Head of caudate nucleus (tissue), 42 donors: ENCODE data around the gene ZDHHC18.

Experiments
- DNase-seq, 42 donors: peaks; one replicate each; pipeline versions ENCODE4 v3.0.0 to v3.0.0-alpha.2; 2020 to 2021; ENCODE audit warnings: mixed read lengths in 7 of 42
- intact Hi-C: fragments of 100-400 bp; cut with DNase I; formaldehyde crosslinking; loops from one replicate; pipeline ENCODE4 v1.15.0; 2022

ZDHHC18 gene

DNA sequence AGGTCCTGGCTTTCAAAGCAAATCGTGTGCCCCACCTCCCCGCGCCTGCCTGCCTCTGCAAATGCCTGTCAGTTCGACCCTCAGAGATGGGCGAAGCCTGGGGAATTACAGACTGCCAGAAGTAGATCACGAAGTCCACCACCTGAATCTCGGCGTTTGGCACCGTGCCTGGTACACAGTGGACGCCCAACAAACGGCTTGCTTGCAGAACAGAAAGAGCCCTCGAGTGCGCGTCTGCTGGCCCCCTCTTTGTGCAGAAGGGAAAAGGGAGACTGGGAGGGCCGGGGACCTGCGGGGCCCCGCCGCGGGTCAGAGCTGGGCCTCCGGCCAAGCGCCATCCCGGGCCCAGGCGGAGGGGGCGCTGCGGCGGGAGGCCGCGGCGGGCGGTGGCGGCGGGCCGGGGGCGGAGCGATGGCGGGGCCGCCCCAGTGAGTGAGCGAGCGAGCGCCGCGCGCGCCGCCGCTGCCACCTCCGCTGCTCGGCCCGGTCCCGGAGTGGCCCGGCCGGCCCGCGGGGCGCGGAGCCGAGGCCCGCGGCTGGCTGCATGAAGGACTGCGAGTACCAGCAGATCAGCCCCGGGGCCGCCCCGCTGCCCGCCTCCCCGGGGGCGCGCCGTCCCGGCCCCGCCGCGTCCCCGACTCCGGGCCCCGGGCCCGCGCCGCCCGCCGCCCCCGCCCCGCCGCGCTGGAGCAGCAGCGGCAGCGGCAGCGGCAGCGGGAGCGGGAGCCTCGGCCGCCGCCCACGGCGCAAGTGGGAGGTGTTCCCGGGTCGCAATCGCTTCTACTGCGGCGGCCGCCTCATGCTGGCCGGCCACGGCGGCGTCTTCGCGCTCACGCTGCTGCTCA is at the start of gene ZDHHC18:
ZDHHC18 (plus strand) TSS at position 428 of the 845 bp plus-strand sequence; CDS start at position 545, 117 bp downstream.
- intact Hi-C loops: no loop called here
- DNase-seq: peak in 41 of 42 donors; percentile 35 to 86 (median 71)

GRCh38 chr1:26779098-26779668 is 47.3 kb upstream of the ZDHHC18 start:
- DNase-seq: no peak
- intact Hi-C loops: no loop called here

- DNase-seq: peak in 2 of 42 donors; percentile 21 to 26
- intact Hi-C loops: no loop called here
Measured at GRCh38 chr1:26780344-26780957, 46.0 kb upstream of the ZDHHC18 start.

DNA sequence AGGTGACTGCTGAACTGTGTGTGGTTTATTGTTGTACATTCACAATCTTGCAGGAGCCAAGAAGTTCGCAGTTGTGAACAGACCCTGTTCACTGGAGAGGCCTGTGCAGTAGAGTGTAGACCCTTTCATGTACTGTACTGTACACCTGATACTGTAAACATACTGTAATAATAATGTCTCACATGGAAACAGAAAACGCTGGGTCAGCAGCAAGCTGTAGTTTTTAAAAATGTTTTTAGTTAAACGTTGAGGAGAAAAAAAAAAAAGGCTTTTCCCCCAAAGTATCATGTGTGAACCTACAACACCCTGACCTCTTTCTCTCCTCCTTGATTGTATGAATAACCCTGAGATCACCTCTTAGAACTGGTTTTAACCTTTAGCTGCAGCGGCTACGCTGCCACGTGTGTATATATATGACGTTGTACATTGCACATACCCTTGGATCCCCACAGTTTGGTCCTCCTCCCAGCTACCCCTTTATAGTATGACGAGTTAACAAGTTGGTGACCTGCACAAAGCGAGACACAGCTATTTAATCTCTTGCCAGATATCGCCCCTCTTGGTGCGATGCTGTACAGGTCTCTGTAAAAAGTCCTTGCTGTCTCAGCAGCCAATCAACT is 45.2 kb upstream of the ZDHHC18 start:
- DNase-seq: no peak
- intact Hi-C loops: no loop called here

DNA sequence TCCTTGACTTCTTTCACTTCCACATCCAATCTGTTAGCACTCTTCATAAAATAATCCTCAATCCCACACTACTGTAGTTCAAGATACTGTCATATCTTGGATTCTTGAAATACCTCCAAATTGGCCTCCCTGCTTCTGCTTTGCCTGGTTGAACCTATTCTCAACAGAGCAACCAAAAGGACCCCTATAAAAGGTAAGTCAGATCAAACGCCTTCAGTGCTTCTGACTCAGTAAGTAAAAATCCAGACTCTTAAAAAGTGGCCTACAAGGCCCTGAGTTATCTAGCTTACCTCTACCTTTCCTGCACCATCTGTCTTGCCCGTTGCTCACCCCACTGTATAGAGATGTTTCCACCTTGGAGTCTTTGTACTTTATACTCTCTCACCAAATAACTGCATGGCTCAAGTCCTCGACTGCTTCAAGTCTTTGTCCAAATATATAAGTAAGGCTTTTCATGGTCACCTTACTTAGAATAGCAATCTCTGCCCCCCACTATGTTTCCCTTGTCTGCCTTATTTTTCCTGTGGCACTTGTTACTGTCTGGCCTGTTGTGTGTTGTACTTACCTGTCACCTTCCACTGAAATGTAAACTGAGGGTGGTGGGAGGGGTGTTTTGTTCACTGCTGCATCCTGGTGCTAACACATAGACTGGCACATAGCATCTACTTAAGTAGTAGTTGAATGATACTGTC is 43.8 kb upstream of the ZDHHC18 start:
- intact Hi-C loops: no loop called here
- DNase-seq: no peak

DNA sequence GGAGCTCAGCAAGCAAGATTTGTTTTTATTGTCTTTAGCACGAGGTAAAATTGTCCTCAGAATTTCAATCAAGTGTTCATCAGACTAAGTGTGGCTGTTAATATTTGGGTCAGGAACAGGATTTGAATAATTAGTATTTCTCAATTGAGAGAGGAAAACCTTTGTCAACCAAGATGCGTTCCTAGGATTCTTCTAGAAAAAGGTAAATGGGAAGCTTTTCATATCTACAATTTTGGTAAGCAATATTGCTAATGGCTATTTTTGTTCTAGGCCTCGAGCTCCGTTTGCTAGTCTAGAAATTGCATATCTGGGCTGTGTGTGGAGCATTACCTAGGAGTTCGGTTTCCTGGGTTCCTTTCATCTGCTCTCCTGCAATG is 42.9 kb upstream of the ZDHHC18 start:
- intact Hi-C loops: no loop called here

DNA sequence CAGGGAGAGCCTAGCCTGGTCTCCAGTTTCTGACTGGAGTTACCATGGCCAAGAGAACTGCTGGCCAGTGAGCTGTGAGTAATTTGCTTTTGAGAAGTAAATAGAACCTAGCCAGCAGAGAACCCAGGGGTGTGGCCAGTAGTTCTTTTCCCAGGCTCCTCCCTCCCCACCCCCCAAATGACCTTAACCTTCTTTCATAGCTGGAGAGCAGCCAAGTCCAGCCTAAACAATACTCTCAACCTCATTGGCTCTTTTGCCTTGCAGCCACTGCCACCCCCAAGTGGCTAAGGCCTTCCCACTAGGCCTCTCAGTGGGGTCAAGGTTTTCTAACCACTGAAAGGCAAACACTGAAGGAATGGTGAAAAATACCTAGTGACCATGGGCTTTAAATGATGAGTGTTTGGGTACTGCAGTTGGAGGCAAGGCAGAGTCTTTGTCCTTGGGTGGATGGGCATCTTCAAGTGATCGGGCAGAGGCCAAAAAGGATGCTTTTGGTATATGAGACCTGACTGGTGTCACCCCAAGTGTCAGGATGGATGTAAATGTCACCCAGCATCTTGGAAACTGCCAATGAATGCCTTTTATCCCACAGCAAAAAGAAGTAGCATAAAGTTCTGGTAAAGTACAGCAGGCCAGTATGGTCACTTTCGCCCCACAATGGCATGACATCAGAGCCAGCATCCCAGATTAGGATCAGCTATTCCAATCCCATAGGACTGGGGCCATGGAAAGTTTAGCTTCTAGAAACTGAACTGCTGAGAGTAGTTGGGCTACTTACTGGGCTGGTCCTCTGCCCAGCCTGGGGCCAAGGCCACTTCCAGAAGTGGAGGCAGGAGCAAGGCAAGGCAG is 42.2 kb upstream of the ZDHHC18 start:
- intact Hi-C loops: no loop called here

More for the DNA sequence above, 42.9 kb upstream of the ZDHHC18 start:
- DNase-seq: no peak

GRCh38 chr1:26784886-26785285 is 41.6 kb upstream of the ZDHHC18 start:
- no peak for DNase-seq
- intact Hi-C loops: no loop called here

More for the DNA sequence above, 42.2 kb upstream of the ZDHHC18 start:
- DNase-seq: peak in 33 of 42 donors; percentile 18 to 83 (median 52)

GRCh38 chr1:26785611-26786436 is 40.7 kb upstream of the ZDHHC18 start:
- intact Hi-C loops: loop anchor here (2.0 kb wide), 1 partner anchor 91 kb away; no protein-coding TSS in a partner anchor
- peak in 5 of 42 donors; percentile 12 to 48 (median 28) for DNase-seq

DNA sequence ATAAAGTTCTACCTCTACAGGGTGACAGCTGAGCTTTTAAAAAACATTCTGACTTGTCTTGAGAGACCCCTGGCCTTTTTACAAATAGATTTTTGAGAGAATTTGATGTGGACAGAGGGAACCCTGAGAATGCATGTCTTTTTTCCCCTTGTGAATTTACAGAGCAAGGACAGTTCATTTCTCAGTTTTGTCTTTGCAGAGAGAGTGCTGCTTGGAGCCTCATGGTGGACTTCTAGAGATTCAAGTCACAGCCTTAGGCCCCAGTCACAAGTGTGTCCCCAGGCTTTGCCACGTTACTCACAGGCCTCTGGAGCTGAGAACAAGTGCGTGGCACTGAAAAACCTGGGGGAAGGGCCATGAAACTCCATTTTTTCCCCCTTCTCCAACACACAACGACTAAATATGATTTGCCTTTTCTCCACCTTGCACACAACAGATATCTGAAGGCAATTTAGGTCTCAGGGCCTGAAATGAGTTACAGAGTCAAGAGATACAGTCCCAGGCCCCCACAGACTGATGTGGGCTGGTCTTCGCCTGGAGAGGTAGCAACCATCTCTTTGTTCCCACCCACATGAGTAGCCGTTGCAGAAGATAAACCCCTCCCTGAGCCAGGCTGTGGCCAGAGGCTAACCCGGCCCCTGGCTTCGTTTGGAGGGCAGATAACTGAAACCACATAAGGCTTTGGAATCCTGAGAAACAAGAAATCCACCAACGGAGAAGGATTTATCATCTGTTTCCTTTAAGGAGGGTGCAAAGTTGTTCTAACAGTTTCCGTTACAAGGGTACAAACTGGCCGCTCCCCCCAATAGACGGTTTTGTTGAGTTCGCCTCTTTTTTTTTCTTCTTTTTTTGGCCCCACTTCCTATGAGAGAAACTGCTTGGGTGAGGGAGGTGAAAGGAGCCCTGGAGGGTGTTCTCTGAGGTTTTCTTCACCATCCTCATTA is 39.8 kb upstream of the ZDHHC18 start:
- DNase-seq: peak in 18 of 42 donors; percentile 23 to 66 (median 47)
- intact Hi-C loops: loop anchor here (2.0 kb wide), 1 partner anchor 92 kb away; no protein-coding TSS in a partner anchor

GRCh38 chr1:26787381-26787705 is 39.1 kb upstream of the ZDHHC18 start:
- peak in 1 of 42 donors; percentile 18 for DNase-seq
- intact Hi-C loops: loop anchor here (2.0 kb wide), 1 partner anchor 93 kb away; no protein-coding TSS in a partner anchor

DNA sequence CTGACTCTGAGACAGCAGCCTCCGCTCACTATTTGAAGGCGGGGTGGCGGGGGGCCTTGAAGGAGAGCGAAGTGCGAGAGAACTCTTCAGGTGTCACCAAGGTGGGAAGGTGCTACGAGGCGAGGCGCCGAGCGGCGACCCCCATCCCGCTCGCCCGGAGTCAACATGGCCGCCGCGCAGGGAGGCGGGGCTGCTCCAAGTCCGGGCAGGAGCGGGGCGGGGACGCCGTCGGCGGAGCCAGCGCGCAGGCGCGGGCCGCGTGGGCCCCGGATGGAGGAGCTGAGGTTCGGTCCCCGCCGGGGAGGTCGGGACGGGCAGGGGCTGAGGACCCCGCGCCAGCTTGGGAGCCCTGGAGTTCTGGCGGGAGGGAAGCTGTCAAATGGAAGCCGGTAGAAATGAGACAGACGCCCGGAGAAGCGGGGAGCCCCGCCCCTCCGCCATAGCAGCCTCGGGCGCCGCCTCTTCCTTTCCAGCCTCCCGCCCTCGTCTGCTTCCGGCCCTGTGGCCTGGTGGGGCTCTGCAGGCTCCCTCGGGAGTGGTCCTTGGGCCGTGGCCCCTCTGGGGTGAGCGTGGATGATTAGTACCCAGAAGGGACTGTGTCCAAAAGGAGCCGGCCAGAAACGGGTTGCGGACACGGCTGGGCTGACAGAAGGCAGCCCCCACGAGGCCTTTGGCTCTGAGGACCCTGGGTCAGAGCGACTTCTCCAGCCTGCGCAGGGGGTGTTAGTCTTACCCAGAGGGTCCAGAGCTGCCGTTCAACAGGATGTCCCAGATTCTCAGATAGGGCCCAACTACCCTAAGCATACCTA is 38.6 kb upstream of the ZDHHC18 start, which contains the start of gene PIGV:
PIGV (plus strand) TSS at position 245 of the 809 bp plus-strand sequence. CDS start 2,866 bp downstream, outside the sequence.
- intact Hi-C loops: loop anchor here (2.0 kb wide), 2 partner anchors 93 to 185 kb away; no protein-coding TSS in a partner anchor
- peak; percentile 68 to 95 (median 90) for DNase-seq

DNA sequence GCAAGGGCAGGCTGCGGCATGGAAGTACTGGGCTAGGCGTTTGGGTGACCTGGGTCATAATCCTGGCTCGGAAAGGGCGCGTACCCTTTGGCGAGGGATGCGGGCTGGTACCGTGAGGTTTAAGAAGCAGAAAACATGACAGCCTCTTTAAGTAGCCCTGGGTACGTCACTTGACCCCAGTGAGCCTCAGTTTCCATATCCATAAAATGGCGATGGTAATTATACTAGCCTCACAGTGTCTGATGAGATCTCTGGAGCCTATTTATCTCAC is 38.0 kb upstream of the ZDHHC18 start:
- no peak for DNase-seq
- intact Hi-C loops: loop anchor here (2.0 kb wide), 1 partner anchor 186 kb away; no protein-coding TSS in a partner anchor

GRCh38 chr1:26788836-26789611 is 37.5 kb upstream of the ZDHHC18 start:
- peak; percentile 80 to 97 (median 91) for DNase-seq
- intact Hi-C loops: loop anchor here (2.0 kb wide), 1 partner anchor 186 kb away; no protein-coding TSS in a partner anchor

GRCh38 chr1:26789612-26789865 is 36.9 kb upstream of the ZDHHC18 start:
- DNase-seq: no peak
- intact Hi-C loops: loop anchor here (2.0 kb wide), 1 partner anchor 187 kb away; no protein-coding TSS in a partner anchor
